COLO829 (cell line): ENCODE data around the gene TMEM50B.
A peak's percentile ranks its signal among the peaks of the same experiment; 100 is the strongest.
"Not testable (repeated sequence)": the region's sequence is repeated elsewhere in the genome, so short reads cannot be mapped to it uniquely, and the experiment has no call there.

Experiments
- DNase-seq: peaks from one replicate; pipeline ENCODE4 v3.0.0; 2012; ENCODE audit warnings: low spot score

TMEM50B gene

DNA sequence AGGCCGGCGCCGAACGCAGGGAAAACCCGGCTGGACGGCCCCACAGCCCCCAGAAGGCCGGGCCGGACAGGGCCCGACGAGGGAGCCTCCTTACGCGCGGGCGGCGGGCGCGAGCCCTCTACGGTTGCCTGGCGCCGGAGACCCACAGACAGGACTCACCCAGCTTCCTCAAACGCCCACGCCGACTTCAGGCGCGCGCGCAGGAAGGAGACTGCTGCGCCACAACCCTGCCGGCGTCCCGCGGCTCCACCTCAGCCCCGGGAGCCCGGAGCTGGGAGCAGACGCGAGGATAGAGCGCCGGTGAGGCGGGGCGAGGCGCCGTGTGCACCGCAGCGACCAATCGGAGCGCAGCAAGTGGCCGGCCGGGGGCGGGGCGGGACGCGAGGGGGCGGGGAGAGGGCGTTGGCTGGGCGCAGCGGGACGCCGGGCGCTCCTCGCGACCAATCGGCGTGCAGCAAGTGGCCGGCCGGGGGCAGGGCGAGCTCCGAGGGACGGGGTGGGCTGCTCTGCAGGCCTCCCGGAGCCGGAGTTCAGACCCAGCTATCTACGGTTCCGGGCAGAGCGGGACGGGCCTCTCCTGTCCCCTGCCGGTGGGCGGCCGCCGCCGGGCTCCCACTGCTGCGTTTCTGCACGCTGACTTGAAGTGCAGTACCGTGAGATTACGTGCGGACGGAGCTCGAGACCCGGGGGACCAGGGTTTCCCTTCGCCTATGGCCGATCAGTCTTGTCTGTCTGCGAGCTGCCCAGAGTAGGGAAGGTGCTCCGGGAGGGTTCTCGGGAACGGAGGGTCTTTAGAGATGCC lies at the start of gene TMEM50B:
TMEM50B (minus strand) TSS at position 296 of the 802 bp plus-strand sequence. CDS start 11,089 bp downstream, outside the sequence.
- peak; percentile 91 for DNase-seq

DNA sequence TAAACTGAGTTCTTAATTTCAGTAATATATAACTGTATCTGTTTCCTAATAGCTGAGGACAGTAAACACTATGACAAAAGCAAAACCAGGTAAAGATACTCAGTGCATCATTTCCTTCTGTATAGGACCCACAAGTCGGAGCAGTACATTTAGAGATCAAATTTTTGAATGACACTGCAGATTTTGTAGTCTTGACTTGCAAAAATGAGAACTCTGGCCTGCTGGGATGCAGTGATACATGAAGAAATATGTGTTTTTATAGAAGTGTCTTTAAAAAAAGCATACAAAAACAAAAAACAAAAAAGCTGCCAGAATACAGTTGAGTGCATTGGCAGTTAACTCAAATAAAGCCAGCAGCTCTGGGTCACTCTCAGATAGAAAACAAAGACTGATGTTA lies 43.2 kb upstream of the TMEM50B start:
- no peak for DNase-seq

- DNase-seq: no peak
Observed at GRCh38 chr21:33522297-33522952, 42.7 kb upstream of the TMEM50B start.

GRCh38 chr21:33518899-33519298 lies 39.1 kb upstream of the TMEM50B start:
- DNase-seq: no peak

DNA sequence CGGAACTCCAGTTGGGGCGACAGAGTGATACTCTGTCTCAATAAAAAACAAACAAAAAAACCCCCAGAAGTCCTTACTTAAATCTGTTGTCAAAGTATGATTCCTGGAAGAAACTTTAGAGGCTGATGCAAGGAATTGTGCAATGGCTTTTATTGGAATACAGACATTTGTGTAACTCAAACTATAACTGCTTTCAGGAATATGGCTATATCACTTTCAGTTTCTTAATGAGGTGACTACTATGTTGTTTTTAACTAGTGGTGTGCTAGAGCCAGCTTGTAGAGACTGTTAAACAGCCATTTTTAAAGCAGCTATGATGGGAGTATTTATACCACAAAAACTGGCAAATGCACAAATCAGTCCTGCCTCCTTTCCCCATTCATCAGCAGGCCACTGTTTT lies 34.5 kb upstream of the TMEM50B start:
- DNase-seq: no peak

DNA sequence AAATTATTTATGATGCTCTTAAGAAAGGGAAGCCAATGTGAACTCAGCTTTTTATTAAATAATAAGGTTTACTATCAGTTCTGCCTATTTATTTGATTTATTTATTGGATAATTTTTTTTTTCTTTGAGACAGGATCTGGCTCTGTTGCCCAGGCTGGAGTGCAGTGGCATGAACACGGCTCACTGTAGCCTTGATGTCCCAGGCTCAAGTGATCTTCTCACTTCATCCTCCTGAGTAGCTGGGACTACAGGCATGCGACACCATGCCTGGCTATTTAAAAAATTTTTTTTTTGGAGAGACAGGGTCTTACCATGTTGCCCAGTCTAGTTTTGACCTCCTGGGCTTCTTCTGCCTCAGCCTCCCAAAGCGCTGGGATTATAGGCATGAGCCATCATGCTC lies 32.7 kb upstream of the TMEM50B start:
- DNase-seq: no peak

DNA sequence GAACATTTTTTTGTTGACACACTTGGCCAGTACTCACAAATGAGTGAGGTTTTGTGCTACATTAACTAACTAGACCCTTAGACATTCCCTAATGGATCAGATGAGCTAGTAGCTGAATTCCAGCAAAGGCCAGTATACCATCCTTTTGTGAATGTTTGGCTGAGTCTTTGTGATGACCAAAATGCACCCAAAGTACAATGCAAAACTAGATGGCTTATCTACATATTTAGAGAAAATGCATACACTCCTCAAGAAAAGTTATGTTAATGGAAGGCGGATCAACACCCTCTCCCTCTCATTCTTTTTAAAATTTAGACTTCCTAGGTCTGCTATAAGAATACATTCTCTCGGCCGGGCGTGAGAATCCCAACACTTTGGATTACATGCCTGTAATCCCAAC lies 31.9 kb upstream of the TMEM50B start:
- DNase-seq: no peak

DNA sequence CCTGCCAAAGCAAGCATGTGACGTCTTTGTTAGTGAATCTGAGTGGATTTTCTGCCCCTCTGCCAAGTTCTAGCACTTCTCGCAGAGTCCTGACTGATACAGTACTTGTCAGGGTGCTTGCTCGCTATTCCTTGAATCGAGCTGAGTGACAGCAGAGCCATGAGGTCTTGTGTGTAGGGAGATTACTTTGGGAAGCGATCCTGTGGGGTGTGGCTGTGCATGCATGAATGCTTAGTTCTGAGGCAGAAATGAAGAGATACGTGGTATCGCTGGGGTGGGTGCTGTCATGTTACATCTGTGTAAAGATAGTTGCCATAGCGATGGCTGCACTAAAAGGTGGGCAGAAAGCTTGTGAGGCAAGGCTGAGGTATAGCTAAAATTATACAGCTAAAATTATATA lies 31.1 kb upstream of the TMEM50B start:
- DNase-seq: no peak

DNA sequence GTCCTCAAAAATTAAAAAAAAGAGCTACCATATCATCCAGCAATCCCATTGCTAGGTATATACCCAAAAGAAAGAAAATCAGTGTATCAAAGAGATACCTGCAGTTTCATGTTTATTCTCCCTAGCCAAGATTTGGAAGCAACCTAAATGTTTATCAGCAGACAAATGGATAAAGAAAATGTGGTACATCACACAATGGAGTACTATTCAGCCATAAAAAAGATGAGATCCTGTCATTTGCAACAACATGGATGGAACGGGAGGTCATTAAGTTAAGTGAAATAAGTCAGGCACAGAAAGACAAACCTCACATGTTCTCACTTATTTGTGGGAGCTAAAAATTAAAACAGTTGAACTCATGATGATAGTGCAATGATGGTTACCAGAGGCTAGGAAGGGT lies 27.2 kb upstream of the TMEM50B start:
- DNase-seq: not testable (repeated sequence)

GRCh38 chr21:33505833-33506232 lies 26.1 kb upstream of the TMEM50B start:
- no peak for DNase-seq

- DNase-seq: no peak
Observed at GRCh38 chr21:33496345-33496744, 16.6 kb upstream of the TMEM50B start.

GRCh38 chr21:33495743-33496142 lies 16.0 kb upstream of the TMEM50B start:
- no peak for DNase-seq

DNA sequence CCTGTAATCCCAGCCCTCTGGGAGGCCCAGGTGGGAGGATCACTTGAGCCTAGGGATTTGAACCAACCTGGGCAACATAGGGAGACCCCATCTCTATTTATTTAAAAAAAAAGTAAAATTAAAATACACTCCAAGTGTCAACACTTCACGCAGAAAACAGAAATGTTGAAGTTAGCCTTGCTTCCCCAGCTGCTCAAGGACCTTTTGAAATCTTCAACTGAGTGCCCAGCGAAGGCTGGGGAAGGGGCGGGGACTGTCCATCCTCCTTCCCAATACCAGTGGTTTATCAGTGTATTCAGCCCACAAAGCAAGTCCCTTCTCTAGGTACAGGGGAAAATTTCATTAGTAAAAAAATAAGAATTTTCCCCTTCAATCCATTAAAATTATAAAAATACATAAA lies 14.0 kb upstream of the TMEM50B start:
- DNase-seq: no peak

- no peak for DNase-seq
Observed at GRCh38 chr21:33492571-33492970, 12.8 kb upstream of the TMEM50B start.

DNA sequence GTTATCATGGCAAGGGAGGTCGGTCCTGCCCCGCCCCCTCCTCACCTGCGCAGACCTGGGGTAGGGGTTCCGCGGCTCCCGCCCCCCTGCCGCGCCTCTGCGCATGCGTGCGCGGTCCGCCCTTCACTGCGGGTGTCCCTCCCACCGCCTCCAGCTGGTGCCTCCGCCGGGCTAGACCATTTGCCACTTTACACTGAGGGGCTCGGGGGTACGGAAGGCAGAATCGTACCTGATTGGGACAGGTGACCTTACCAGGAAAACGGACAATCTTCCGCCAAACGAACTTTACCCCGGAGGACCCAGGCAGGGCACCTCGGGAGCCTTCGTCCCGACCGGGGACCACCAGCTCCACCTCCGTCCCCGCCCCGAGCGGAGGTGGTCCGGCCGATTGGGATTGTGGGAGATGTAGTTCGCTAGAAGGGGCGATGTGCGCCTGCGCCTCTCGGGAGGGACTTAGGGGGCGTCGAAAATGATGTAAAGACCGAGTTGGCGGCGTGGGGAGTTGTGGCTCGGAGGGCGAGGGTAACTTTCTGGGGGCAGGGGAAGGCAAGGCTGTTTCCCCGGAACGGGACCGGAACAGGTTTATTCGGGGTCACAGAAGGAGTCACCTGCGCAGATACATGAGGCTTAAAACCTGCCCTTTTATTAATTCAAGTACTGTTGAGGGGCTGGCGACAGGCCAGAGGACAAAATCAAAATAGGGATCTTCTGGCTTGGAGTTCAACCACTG lies 11.8 kb upstream of the TMEM50B start, which contains the start of gene DNAJC28:
DNAJC28 (minus strand) TSS at position 344 of the 730 bp plus-strand sequence. CDS start 2,323 bp downstream, outside the sequence.
- DNase-seq: peak; percentile 84

DNA sequence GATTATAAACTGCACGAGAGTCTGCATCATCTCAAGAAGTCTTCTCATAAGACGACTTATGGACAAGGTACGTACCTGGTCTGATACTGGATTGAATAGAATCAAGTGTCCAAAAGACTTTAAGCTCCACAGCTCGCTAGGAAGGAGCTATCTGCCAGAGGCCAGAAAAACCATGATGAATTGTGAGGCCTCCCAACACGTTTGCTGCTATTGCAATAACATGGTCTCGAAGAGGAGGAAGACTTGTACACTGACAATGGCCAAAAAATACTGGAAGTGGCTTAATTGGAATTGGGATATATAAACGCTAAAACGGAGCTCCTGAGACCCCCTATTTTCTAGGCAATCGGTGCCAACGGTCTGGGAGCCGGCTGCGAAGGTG lies 11.2 kb upstream of the TMEM50B start:
- no peak for DNase-seq

- no peak for DNase-seq
Observed at GRCh38 chr21:33488936-33489335, 9.2 kb upstream of the TMEM50B start.

DNA sequence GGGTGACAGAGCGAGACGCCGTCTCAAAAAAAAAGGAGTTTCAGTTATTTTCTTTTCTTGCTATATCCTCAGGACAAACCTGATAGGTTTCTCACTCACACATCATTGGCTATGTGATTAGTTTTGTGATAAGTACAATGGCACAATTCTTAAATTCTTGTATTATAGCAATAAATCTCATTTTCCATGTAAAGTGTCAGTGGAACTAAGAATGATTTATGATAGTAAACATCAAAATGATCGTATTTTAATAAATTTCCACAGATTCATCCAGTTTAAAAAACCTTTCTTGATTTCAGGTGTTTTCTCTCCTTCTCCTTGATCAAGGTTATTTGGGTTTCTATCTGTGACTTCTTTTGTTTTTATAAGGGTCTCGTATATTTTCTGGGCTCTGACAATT lies 8.2 kb upstream of the TMEM50B start:
- DNase-seq: no peak

DNA sequence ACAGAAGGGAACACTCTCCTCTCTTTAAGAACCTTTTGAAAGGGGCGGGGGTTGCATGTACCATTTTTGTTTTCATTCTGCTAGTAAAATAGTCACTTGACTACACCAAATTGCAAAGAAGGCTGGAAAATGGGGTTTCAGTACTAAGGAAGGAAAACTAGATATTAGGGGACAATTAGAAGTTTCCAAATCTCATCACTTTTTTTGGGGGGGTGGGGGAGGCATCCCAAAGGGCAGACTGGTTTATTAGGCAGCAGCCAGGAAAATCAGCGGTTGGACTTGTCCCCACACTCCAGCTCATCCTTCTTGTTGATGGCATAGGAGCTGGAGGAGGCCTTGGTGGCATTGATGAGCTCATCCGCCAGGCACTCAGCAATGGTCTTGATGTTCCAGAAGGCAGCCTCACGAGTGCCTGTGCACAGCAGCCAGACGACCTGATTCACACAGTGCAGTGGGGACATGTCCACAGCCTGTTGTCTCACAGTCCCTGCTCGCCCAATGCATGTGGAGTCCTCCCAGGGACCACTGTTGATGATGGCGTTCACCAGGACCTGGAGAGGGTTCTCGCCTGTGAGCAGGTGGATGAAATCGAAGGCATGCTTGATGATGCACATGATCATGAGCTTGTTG lies 1.7 kb upstream of the TMEM50B start:
- no peak for DNase-seq

DNA sequence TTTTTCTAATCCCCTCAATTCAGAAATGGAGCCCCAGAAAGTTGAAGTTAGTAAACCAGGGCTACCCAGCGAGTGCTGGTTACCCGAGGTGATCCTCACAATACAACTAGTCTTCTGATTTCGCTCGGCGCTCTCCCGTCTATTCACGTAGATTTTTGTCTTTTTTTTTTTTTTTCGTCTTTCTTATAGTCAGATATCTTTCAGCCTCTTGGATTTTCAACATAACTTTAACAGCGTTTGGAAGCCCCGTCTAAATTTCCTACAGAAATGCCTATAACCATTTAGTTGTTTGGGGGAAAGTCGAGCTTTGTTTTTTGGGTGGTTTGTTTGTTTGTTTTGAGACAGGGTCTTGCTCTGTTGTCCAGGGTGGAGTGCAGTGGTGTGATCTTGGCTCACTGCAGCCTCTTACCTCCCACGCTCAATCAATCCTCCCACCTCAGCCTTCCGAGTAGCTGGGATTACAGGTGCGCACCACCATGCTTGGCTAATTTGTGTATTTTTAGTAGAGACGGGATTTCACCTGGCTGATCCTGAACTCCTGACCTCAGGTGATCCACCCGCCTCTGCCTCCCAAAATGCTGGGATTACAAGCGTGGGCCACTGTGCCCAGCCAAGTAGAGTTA lies 818 bp upstream of the TMEM50B start:
- DNase-seq: no peak

DNA sequence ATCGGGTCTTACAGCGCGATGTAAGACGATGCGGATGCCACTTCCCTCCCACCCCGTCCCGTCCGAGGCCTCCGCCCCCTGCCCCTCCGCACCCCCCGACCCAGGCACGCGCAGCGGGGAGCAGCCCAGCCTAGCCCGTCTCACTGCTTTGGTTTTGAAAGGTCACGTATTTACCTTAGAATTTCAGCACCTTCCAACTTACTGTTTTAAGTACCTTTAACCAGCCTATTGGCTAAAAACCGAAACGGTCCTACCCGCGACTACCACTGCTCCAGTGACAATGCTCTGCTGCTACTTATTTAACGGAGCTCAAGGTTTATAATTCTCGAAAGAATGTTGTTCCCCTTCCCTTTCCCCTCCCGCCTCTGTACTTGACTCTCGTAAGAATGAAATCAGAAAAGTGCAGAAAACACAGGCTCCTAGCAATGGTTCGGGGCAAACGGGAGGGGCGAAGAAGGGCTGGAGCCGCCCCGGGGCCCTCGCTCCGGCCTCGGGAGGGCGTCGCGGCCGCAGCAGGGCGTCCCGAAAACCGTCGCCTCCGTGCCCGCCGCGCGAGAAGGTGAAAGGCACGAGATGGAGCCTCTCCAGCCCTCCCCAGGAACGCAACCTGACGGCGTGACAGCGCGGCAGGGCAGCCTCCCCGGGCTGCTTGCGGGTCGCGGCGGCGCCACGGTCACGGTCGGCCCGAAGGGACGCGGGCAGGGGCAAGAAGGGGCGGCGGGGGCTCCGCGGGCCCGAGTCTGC lies 667 bp downstream of the TMEM50B start:
- DNase-seq: no peak
